HG03097 (cell line): Measurements from ENCODE around the gene COPS4.
A peak's percentile ranks its signal among the peaks of the same experiment; 100 is the strongest.
"Not testable (repeated sequence)": the region's sequence is repeated elsewhere in the genome, so short reads cannot be mapped to it uniquely, and the experiment has no call there.

Experiments
- ATAC-seq: cut with Tn5 transposase; IDR thresholded peaks from one replicate; pipeline ENCODE4 v1.9.1; 2021; ENCODE audit not compliant: unreplicated experiment, low FRiP score

Gene COPS4

GRCh38 chr4:83075311-83076095 lies 40.5 kb downstream of the COPS4 start:
- ATAC-seq: no peak

GRCh38 chr4:83080561-83080960 lies 45.6 kb downstream of the COPS4 start:
- ATAC-seq: no peak

GRCh38 chr4:83082777-83083176 lies 47.8 kb downstream of the COPS4 start:
- no peak for ATAC-seq

- no peak for ATAC-seq
Observed at GRCh38 chr4:83083925-83084475, 49.0 kb downstream of the COPS4 start.

GRCh38 chr4:83084956-83085355 lies 50.0 kb downstream of the COPS4 start:
- not testable (repeated sequence) for ATAC-seq

GRCh38 chr4:83089410-83090157 lies 54.6 kb downstream of the COPS4 start:
- no peak for ATAC-seq

- no peak for ATAC-seq
Observed at GRCh38 chr4:83093060-83093640, 58.2 kb downstream of the COPS4 start.

- no peak for ATAC-seq
Observed at GRCh38 chr4:83096397-83096796, 61.4 kb downstream of the COPS4 start.

- no peak for ATAC-seq
Observed at GRCh38 chr4:83104991-83105390, 70.0 kb downstream of the COPS4 start.

- no peak for ATAC-seq
Observed at GRCh38 chr4:83107631-83108030, 72.6 kb downstream of the COPS4 start.

- ATAC-seq: no peak
Observed at GRCh38 chr4:83108101-83108861, 73.3 kb downstream of the COPS4 start.

- ATAC-seq: peak; percentile 16
Observed at GRCh38 chr4:83109480-83110222, 74.7 kb downstream of the COPS4 start.

- ATAC-seq: peak; percentile 53
Observed at GRCh38 chr4:83110223-83110945, 75.4 kb downstream of the COPS4 start.

GRCh38 chr4:83110970-83111750 lies 76.2 kb downstream of the COPS4 start:
- ATAC-seq: no peak

- ATAC-seq: not testable (repeated sequence)
Observed at GRCh38 chr4:83111751-83112141, 76.8 kb downstream of the COPS4 start.

- ATAC-seq: no peak
Observed at GRCh38 chr4:83112231-83112630, 77.2 kb downstream of the COPS4 start.

- ATAC-seq: no peak
Observed at GRCh38 chr4:83112678-83113428, 77.9 kb downstream of the COPS4 start.

- ATAC-seq: no peak
Observed at GRCh38 chr4:83113429-83113786, 78.4 kb downstream of the COPS4 start.
